ENCODE measurements around the gene PROP1. TPM values are rescaled to one million over a fixed set of nuclear protein-coding genes. Genes with fewer than 3 reads are reported as not detected.

PROP1 gene
- total RNA-seq, 1 experiment from 2014 or later: not detected

DNA sequence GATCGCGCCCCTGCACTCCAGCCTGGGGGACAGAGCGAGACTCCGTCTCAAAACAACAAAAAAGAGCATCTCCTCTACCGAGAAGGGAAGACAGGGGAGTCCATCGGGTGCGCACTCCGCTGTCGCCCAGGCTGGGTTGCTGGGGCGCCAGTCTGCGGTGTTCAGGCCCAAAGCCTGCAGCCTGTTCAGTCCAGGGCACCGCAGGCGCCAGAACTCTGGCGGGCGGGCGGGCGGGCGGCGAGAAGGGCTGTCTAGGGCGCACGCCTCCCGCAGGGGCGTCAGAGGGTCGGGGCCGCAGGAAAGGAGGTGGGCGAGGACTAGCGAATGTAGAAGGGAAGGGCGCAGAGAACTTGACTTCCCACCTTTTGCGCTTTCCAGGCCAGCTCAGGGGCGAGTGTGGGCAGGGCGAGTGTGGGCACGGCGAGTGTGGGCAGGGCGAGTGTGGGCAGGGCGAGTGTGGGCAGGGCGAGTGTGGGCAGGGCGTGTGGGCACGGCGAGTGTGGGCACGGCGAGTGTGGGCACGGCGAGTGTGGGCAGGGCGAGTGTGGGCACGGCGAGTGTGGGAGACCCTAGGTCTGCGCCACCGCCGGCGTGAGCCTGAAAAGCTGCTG is 10.5 kb downstream of the PROP1 start:
- Mint-ChIP-seq H3K9me3 (ENCODE audit: low read depth, unreplicated experiment) (no peaks in the 10 kb centered on the region), H3K4me1 (ENCODE audit: low read depth, unreplicated experiment) (no peaks in the 10 kb centered on the region), H3K4me3 (ENCODE audit: low read depth, unreplicated experiment) (no peak overlapping the region), H3K36me3 (ENCODE audit: insufficient read depth, unreplicated experiment) (no peaks in the 10 kb centered on the region), H3K27ac (ENCODE audit: unreplicated experiment) (no peak overlapping the region), H3K27me3 (ENCODE audit: unreplicated experiment) (peaks cover 49% of the 10 kb centered on the region)
- no peak for DNase-seq
- no peak for TF ChIP-seq CTCF (IDR thresholded peaks at IDR 0.05; ENCODE audit: unreplicated experiment)
- intact Hi-C loops (cut with micrococcal nuclease; ENCODE audit: unreplicated experiment): no loop called here
- CTCF ChIA-PET: no interaction called here
- BruUV-seq (replicated peaks): no TSS peak

DNA sequence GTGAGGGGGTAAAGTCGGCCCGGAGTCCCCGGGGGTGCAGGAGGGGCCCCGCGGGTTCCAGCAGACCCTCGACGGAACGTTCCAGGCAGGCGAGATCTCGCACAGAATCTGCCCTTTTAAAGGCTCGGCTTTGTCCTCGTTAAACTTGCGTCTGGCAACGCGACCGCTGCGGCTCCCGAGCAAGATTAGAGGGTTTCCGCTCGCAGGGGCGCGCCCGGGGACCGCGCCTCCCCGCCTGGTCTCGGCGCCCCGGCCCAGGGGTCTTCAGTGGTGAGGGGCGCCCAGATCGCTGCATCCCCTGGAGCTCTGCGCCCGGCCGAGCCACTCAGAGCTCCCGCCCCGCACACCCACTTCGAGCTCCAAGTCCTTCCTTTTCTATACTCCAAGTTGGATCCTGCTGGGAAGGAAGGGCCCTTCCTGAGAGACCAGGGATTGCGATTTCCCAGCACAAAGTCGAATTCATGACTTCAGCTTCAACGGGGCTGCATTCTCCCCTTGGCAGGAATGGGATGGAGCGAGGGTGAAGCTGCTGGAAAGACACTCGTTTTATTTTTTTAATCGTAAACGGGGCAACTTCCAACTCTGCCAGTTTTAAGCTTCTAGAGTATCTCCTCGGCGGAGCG is 11.3 kb downstream of the PROP1 start:
- no peak for TF ChIP-seq CTCF (IDR thresholded peaks at IDR 0.05; ENCODE audit: unreplicated experiment)
- BruUV-seq (replicated peaks): no TSS peak
- no peaks in the 10 kb centered on the region for H3K9me3 Mint-ChIP-seq (ENCODE audit: low read depth, unreplicated experiment)
- intact Hi-C loops (cut with micrococcal nuclease; ENCODE audit: unreplicated experiment): no loop called here
- DNase-seq: no peak
- peaks cover 53% of the 10 kb centered on the region for H3K27me3 Mint-ChIP-seq (ENCODE audit: unreplicated experiment)
- no peaks in the 10 kb centered on the region for H3K4me1 Mint-ChIP-seq (ENCODE audit: low read depth, unreplicated experiment)
- no peak overlapping the region for H3K4me3 Mint-ChIP-seq (ENCODE audit: low read depth, unreplicated experiment)
- H3K27ac Mint-ChIP-seq (ENCODE audit: unreplicated experiment): no peak overlapping the region
- no peaks in the 10 kb centered on the region for H3K36me3 Mint-ChIP-seq (ENCODE audit: insufficient read depth, unreplicated experiment)
- CTCF ChIA-PET: no interaction called here

- no peaks in the 10 kb centered on the region for H3K9me3 Mint-ChIP-seq (ENCODE audit: low read depth, unreplicated experiment)
- H3K36me3 Mint-ChIP-seq (ENCODE audit: insufficient read depth, unreplicated experiment): no peaks in the 10 kb centered on the region
- no TSS peak for BruUV-seq (replicated peaks)
- no peak for TF ChIP-seq CTCF (IDR thresholded peaks at IDR 0.05; ENCODE audit: unreplicated experiment)
- intact Hi-C loops (cut with micrococcal nuclease; ENCODE audit: unreplicated experiment): no loop called here
- CTCF ChIA-PET: no interaction called here
- no peaks in the 10 kb centered on the region for H3K4me1 Mint-ChIP-seq (ENCODE audit: low read depth, unreplicated experiment)
- DNase-seq: no peak
- no peak overlapping the region for H3K27ac Mint-ChIP-seq (ENCODE audit: unreplicated experiment)
- no peak overlapping the region for H3K4me3 Mint-ChIP-seq (ENCODE audit: low read depth, unreplicated experiment)
- peaks cover 53% of the 10 kb centered on the region for H3K27me3 Mint-ChIP-seq (ENCODE audit: unreplicated experiment)
Observed at GRCh38 chr5:177983763-177984583, 12.1 kb downstream of the PROP1 start.

GRCh38 chr5:177982956-177983355 is 13.1 kb downstream of the PROP1 start:
- H3K27me3 Mint-ChIP-seq (ENCODE audit: unreplicated experiment): peaks cover 53% of the 10 kb centered on the region
- no peaks in the 10 kb centered on the region for H3K36me3 Mint-ChIP-seq (ENCODE audit: insufficient read depth, unreplicated experiment)
- CTCF ChIA-PET: interaction anchor here (1.2 kb wide), 1 partner anchor 78 kb away, joined by 3 read pairs; no protein-coding TSS in a partner anchor
- no peaks in the 10 kb centered on the region for H3K9me3 Mint-ChIP-seq (ENCODE audit: low read depth, unreplicated experiment)
- no TSS peak for BruUV-seq (replicated peaks)
- no peak overlapping the region for H3K27ac Mint-ChIP-seq (ENCODE audit: unreplicated experiment)
- TF ChIP-seq CTCF (IDR thresholded peaks at IDR 0.05; ENCODE audit: unreplicated experiment): no peak
- no peak overlapping the region for H3K4me3 Mint-ChIP-seq (ENCODE audit: low read depth, unreplicated experiment)
- H3K4me1 Mint-ChIP-seq (ENCODE audit: low read depth, unreplicated experiment): no peaks in the 10 kb centered on the region
- DNase-seq: no peak
- intact Hi-C loops (cut with micrococcal nuclease; ENCODE audit: unreplicated experiment): loop anchor here (1.0 kb wide), 1 partner anchor 79 kb away; no protein-coding TSS in a partner anchor
